Colonic mucosa (tissue), 4 donors: ENCODE results near the gene NIFK. TPM values are rescaled to one million over a fixed set of nuclear protein-coding genes. Genes with fewer than 3 reads are reported as not detected.

Source experiments
- DNase-seq: peaks from one replicate; pipeline ENCODE4 v3.0.0-alpha.2; 2020
- H3K27ac ChIP-seq: fragments of 200-600 bp; one replicate; pipeline ENCODE4 v1.8.0; 2021
- H3K27me3 ChIP-seq: fragments of 200-600 bp; one replicate; pipeline ENCODE4 v1.8.0; 2021
- H3K36me3 ChIP-seq: fragments of 200-600 bp; one replicate; pipeline ENCODE4 v1.8.0; 2021
- H3K4me1 ChIP-seq: fragments of 200-600 bp; one replicate; pipeline ENCODE4 v1.8.0; 2021; ENCODE audit warnings: mild to moderate bottlenecking
- H3K4me3 ChIP-seq: fragments of 200-600 bp; one replicate; pipeline ENCODE4 v1.8.0; 2021
- H3K9ac ChIP-seq, 2 donors: one replicate each; pipeline ENCODE4 v1.7.0; 2013; ENCODE audit warnings: control low read depth in 2 of 2, low read depth in 2 of 2, low read length in 2 of 2
- H3K9me3 ChIP-seq: fragments of 200-600 bp; one replicate; pipeline ENCODE4 v1.8.0; 2021
- CTCF ChIP-seq: fragments of 200-600 bp; IDR thresholded peaks from one replicate; pipeline ENCODE4 v1.8.0; 2022; ENCODE audit warnings: antibody characterized with exemption, mild to moderate bottlenecking
- intact Hi-C: fragments of 100-400 bp; cut with DNase I; formaldehyde crosslinking; loops from one replicate; pipeline ENCODE4 v1.14.1; 2022
- total RNA-seq, 2 donors: library from RNA; stranded (reverse); fragmentation: NEBNext Ultra II Directional in 1 of 2; extraction: Animal tissue kit (Norgen Biotek cat#: 25700) in 1 of 2; gene quantifications; one replicate each; pipeline ENCODE4 v1.2.1, GENCODE V29; 2021
- donor health status: healthy.
- donor health status: DM: no; HTN: no; CAD: no.
- donor health status: DM: no; HTN: no; CAD: no.

NIFK gene
- 10 to 100 TPM; 32.9 to 57.7 TPM for total RNA-seq

GRCh38 chr2:121736462-121737336 lies at the start of gene NIFK:
Gene NIFK, minus strand, starts transcription at chr2:121736875. Its CDS starts 25 bp downstream, at chr2:121736850.
- Histone ChIP-seq H3K36me3 (no peaks in the 10 kb centered on the region), H3K4me1 (no peaks in the 10 kb centered on the region), H3K9ac (peak within 1 kb of the TSS; percentile 91 to 97), H3K27ac (peak within 1 kb of the TSS; percentile 70), H3K9me3 (no peaks in the 10 kb centered on the region), H3K4me3 (peak within 1 kb of the TSS; percentile 74), H3K27me3 (no peaks in the 10 kb centered on the region)
- no peak for TF ChIP-seq CTCF
- intact Hi-C loops = loop anchor here (5.0 kb wide), 1 partner anchor 204 kb away; the partner anchor contains the start of gene RNU4ATAC
- peak; percentile 100 for DNase-seq

GRCh38 chr2:121783180-121783579 lies 46.5 kb upstream of the NIFK start:
- no peak overlapping the region for H3K9ac ChIP-seq
- no peaks in the 10 kb centered on the region for H3K9me3 ChIP-seq
- no peaks in the 10 kb centered on the region for H3K4me1 ChIP-seq
- no peaks in the 10 kb centered on the region for H3K27me3 ChIP-seq
- TF ChIP-seq CTCF = no peak
- no peak overlapping the region for H3K4me3 ChIP-seq
- intact Hi-C loops = no loop called here
- H3K27ac ChIP-seq = no peak overlapping the region
- no peak for DNase-seq
- no peaks in the 10 kb centered on the region for H3K36me3 ChIP-seq

- intact Hi-C loops = no loop called here
- no peaks in the 10 kb centered on the region for H3K27me3 ChIP-seq
- DNase-seq = peak; percentile 29
- no peak overlapping the region for H3K9ac ChIP-seq
- no peaks in the 10 kb centered on the region for H3K9me3 ChIP-seq
- no peaks in the 10 kb centered on the region for H3K36me3 ChIP-seq
- H3K27ac ChIP-seq = no peak overlapping the region
- H3K4me1 ChIP-seq = no peaks in the 10 kb centered on the region
- H3K4me3 ChIP-seq = no peak overlapping the region
- no peak for TF ChIP-seq CTCF
These were observed 42.2 kb upstream of the NIFK start for GRCh38 chr2:121778741-121779487.

- intact Hi-C loops = no loop called here
- H3K27me3 ChIP-seq = no peaks in the 10 kb centered on the region
- no peak overlapping the region for H3K4me3 ChIP-seq
- no peak for DNase-seq
- TF ChIP-seq CTCF = no peak
- no peaks in the 10 kb centered on the region for H3K4me1 ChIP-seq
- no peak overlapping the region for H3K9ac ChIP-seq
- H3K9me3 ChIP-seq = no peaks in the 10 kb centered on the region
- no peaks in the 10 kb centered on the region for H3K36me3 ChIP-seq
- no peak overlapping the region for H3K27ac ChIP-seq
These were observed 41.0 kb upstream of the NIFK start for GRCh38 chr2:121777699-121778058.

GRCh38 chr2:121776885-121777698 lies 40.4 kb upstream of the NIFK start:
- no peak for DNase-seq
- intact Hi-C loops = no loop called here
- Histone ChIP-seq H3K27ac (no peak overlapping the region), H3K9me3 (no peaks in the 10 kb centered on the region), H3K27me3 (no peaks in the 10 kb centered on the region), H3K9ac (no peak overlapping the region), H3K4me1 (no peaks in the 10 kb centered on the region), H3K36me3 (no peaks in the 10 kb centered on the region), H3K4me3 (no peak overlapping the region)
- TF ChIP-seq CTCF = no peak
